CD4-positive, alpha-beta T cell treated with Interleukin-21 for 1 hour (primary cell): ENCODE results near the gene MYCL.

Experiments
- DNase-seq: peaks from one replicate; pipeline ENCODE4 v3.0.0-alpha.2; 2020

The MYCL gene

DNA sequence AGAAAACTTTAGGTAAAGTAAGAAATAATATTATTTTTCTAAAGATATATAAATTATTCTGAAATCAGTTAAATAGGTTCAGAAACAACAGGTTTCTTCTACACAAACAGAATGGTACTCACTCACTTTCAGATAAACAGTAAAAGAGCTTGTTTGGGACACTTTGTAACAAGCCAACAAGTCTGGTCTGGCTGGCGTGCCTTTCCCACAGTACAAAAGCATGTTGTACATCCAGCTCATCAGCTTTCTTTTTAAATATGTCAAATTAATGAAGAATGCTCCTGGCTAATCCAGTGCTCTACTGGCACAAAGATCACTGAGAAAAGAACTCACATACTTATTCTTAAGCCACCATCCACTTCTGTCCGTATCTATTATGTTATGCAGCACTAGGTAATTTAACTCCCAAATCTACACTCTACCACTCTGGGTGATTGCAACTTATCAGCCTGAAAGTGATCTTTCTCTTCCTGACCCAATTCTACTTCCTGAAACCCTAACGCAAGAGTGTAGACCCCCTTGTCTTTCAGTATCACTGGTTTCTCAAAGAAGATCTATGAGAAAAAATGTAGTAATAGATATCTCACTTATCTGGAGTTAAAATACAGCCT is 51.0 kb downstream of the MYCL start:
- DNase-seq: no peak

GRCh38 chr1:39849203-39849602 is 52.5 kb downstream of the MYCL start:
- DNase-seq: no peak

- no peak for DNase-seq
Measured at GRCh38 chr1:39847940-39848339, 53.8 kb downstream of the MYCL start.

DNA sequence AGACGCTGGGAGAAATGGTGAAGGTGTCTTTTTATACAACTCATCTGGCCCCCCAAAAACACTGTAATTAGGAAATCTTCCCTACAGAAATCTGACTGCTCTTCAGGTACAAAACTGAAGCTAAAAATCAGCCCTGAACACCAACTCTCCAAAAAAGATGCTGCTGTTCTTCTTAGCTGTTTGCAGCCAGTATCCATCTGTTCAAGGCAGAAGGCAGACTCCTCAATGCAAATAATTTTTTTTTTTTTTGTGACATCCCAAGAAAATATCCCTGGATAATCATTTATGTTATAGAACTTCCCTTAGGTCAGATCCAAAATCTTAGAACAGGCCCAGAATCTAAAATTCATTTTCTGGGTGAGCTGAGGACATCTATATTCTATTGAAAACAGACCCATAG is 54.9 kb downstream of the MYCL start:
- no peak for DNase-seq

GRCh38 chr1:39845569-39846566 is 55.8 kb downstream of the MYCL start:
- DNase-seq: peak; percentile 89
